CD4-positive, alpha-beta T cell (primary cell): Measurements from ENCODE around the gene ASB15. TPM values are rescaled to one million over a fixed set of nuclear protein-coding genes. Genes with fewer than 3 reads are reported as not detected.

ENCODE experiments used
- ATAC-seq: fragments of 200-7000 bp; cut with Tn5 transposase; one replicate; pipeline ENCODE4 v1.10.0; 2022; ENCODE audit warnings: mild to moderate bottlenecking; ENCODE audit not compliant: poor library complexity
- CTCF ChIA-PET: fragments of 350-600 bp; sonication (Branson Sonifier 250); formaldehyde crosslinking; loops from one replicate; lab custom pipeline; 2021; ENCODE audit warnings: antibody characterized with exemption, inconsistent platforms; lab: Charles Lee
- POLR2A ChIA-PET: fragments of 350-600 bp; sonication (Branson Sonifier 250); formaldehyde crosslinking; loops from one replicate; lab custom pipeline; 2021; ENCODE audit warnings: antibody characterized with exemption, inconsistent platforms; lab: Charles Lee
- DNase-seq, 14 experiments: peaks; one replicate each; pipeline ENCODE4 v3.0.0-alpha.2; 2013 to 2020; ENCODE audit warnings: mixed read lengths in 2 of 14
- H3K27ac ChIP-seq, 2 donors: one replicate each; pipeline versions ENCODE4 v1.5.1 to v1.7.0; 2013; ENCODE audit warnings: low read length in 2 of 2, low read depth in 1 of 2, mild to moderate bottlenecking in 1 of 2
- H3K27me3 ChIP-seq, 2 experiments: 1 replicate in 1 of 2; 2 replicates in 1 of 2; pipeline versions ENCODE4 v1.6.1 to v1.7.0; 2013; ENCODE audit warnings: low read length in 2 of 2, control low read depth in 1 of 2, mild to moderate bottlenecking in 1 of 2, moderate library complexity in 1 of 2; ENCODE audit not compliant: insufficient read depth in 2 of 2, control insufficient read depth in 1 of 2
- H3K36me3 ChIP-seq: one replicate; pipeline ENCODE4 v1.6.1; 2013; ENCODE audit warnings: low read length, control low read depth; ENCODE audit not compliant: insufficient read depth
- H3K4me1 ChIP-seq: one replicate; pipeline ENCODE4 v1.6.1; 2013; ENCODE audit warnings: low read length, control low read depth; ENCODE audit not compliant: insufficient read depth
- H3K4me3 ChIP-seq: one replicate; pipeline ENCODE4 v1.5.1; 2013; ENCODE audit warnings: mild to moderate bottlenecking, low read length, moderate library complexity
- H3K9me3 ChIP-seq, 2 experiments: 1 replicate in 1 of 2; 2 replicates in 1 of 2; pipeline versions ENCODE4 v1.6.1 to v1.7.0; 2013; ENCODE audit warnings: low read length in 2 of 2, mild to moderate bottlenecking in 2 of 2, control low read depth in 1 of 2, moderate library complexity in 1 of 2; ENCODE audit not compliant: control insufficient read depth in 1 of 2, insufficient read depth in 1 of 2
- H3K27ac Mint-ChIP-seq: one replicate; pipeline ENCODE4 v1.8.0; 2020; ENCODE audit warnings: mixed read lengths
- H3K27me3 Mint-ChIP-seq: one replicate; pipeline ENCODE4 v1.8.0; 2021; ENCODE audit warnings: mixed read lengths
- H3K36me3 Mint-ChIP-seq: one replicate; pipeline ENCODE4 v1.8.0; 2021; ENCODE audit warnings: low read depth, mixed read lengths
- H3K4me1 Mint-ChIP-seq: one replicate; pipeline ENCODE4 v1.8.0; 2021; ENCODE audit warnings: low read depth, mixed read lengths
- H3K4me3 Mint-ChIP-seq: one replicate; pipeline ENCODE4 v1.8.0; 2020; ENCODE audit warnings: mild to moderate bottlenecking, mixed read lengths
- H3K9me3 Mint-ChIP-seq: one replicate; pipeline ENCODE4 v1.8.0; 2020; ENCODE audit warnings: mixed read lengths
- CTCF ChIP-seq: fragments of 200-600 bp; IDR thresholded peaks from one replicate; pipeline ENCODE4 v1.8.0; 2022; ENCODE audit warnings: antibody characterized with exemption, mild to moderate bottlenecking
- intact Hi-C, 2 experiments: fragments of 100-400 bp; cut with DNase I in 1 of 2; cut with micrococcal nuclease in 1 of 2; formaldehyde crosslinking; loops; one replicate each; pipeline versions ENCODE4 v1.15.1 to v1.9.0; 2023 to 2025; cut with DNase I, micrococcal nuclease
- total RNA-seq, 174 experiments: library from RNA in 2 of 174; stranded (reverse) in 2 of 174; gene quantifications; one replicate each; pipeline ENCODE4 v1.2.3 and lab custom pipeline; 2021 to 2026

Gene ASB15
- total RNA-seq, 2 experiments from 2014 or later = not detected

GRCh38 chr7:123555484-123555883, 46.1 kb upstream of the ASB15 start:
- H3K27me3 Mint-ChIP-seq = no peaks in the 10 kb centered on the region
- H3K4me1 Mint-ChIP-seq = peaks cover 13% of the 10 kb centered on the region
- intact Hi-C loops = no loop called here
- H3K4me3 Mint-ChIP-seq = no peak overlapping the region
- H3K27ac Mint-ChIP-seq = no peak overlapping the region
- Histone ChIP-seq H3K9me3 (no peaks in the 10 kb centered on the region), H3K4me1 (peaks cover 8% of the 10 kb centered on the region), H3K4me3 (no peak overlapping the region), H3K27me3 (no peaks in the 10 kb centered on the region), H3K36me3 (peaks cover 17% of the 10 kb centered on the region), H3K27ac (no peak overlapping the region)
- no peaks in the 10 kb centered on the region for H3K9me3 Mint-ChIP-seq
- H3K36me3 Mint-ChIP-seq = peaks cover 26% of the 10 kb centered on the region
- POLR2A ChIA-PET = interaction anchor here (1.4 kb wide), 1 partner anchor 21 kb away, joined by 4 read pairs; the partner anchor contains the start of gene IQUB
- DNase-seq = no peak
- TF ChIP-seq CTCF = no peak
- CTCF ChIA-PET = no interaction called here
- ATAC-seq = no peak

GRCh38 chr7:123557016-123557397, 44.6 kb upstream of the ASB15 start:
- ATAC-seq (no peak), DNase-seq (no peak)
- Mint-ChIP-seq H3K27ac (no peak overlapping the region), H3K4me3 (no peak overlapping the region), H3K9me3 (no peaks in the 10 kb centered on the region), H3K4me1 (peaks cover 13% of the 10 kb centered on the region), H3K27me3 (no peaks in the 10 kb centered on the region), H3K36me3 (peaks cover 18% of the 10 kb centered on the region)
- peak overlapping the region; percentile 58 to 66 for H3K27ac ChIP-seq
- ChIA-PET CTCF (interaction anchor here (1.3 to 2.0 kb wide), 3 partner anchors 23 to 192 kb away, joined by 3 to 12 read pairs (median 3); partner anchors contain the start of genes IQUB and WASL), POLR2A (interaction anchor here (0.9 to 2.2 kb wide), 5 partner anchors 13 to 192 kb away, joined by 3 to 44 read pairs (median 4); partner anchors contain the start of genes IQUB and WASL)
- no peaks in the 10 kb centered on the region for H3K9me3 ChIP-seq
- no peaks in the 10 kb centered on the region for H3K27me3 ChIP-seq
- intact Hi-C loops = loop anchor here (1.0 to 2.0 kb wide), 3 partner anchors 23 to 192 kb away; partner anchors contain the start of genes IQUB (in 1 of the 2) and WASL (in 1 of the 2)
- H3K4me1 ChIP-seq = peaks cover 8% of the 10 kb centered on the region
- peaks cover 17% of the 10 kb centered on the region for H3K36me3 ChIP-seq
- peak overlapping the region; percentile 69 for H3K4me3 ChIP-seq
- TF ChIP-seq CTCF = no peak

- DNase-seq = peak; percentile 91 to 99 (median 95)
- TF ChIP-seq CTCF = no peak
- POLR2A ChIA-PET = interaction anchor here (0.8 to 2.2 kb wide), 9 partner anchors 12 to 1372 kb away, joined by 3 to 44 read pairs (median 4); partner anchors contain the start of genes IQUB, POT1 and WASL
- peak within 1 kb of the TSS; percentile 69 for H3K4me3 ChIP-seq
- no peaks in the 10 kb centered on the region for H3K27me3 ChIP-seq
- Mint-ChIP-seq H3K9me3 (no peaks in the 10 kb centered on the region), H3K4me3 (no peak within 1 kb of the TSS), H3K27me3 (no peaks in the 10 kb centered on the region), H3K27ac (no peak within 1 kb of the TSS), H3K4me1 (peaks cover 11% of the 10 kb centered on the region), H3K36me3 (peaks cover 13% of the 10 kb centered on the region)
- peak; percentile 97 for ATAC-seq
- intact Hi-C loops = loop anchor here (1.0 to 2.0 kb wide), 3 partner anchors 23 to 191 kb away; partner anchors contain the start of genes IQUB (in 1 of the 2) and WASL (in 1 of the 2)
- H3K27ac ChIP-seq = peak within 1 kb of the TSS; percentile 58 to 66
- peaks cover 17% of the 10 kb centered on the region for H3K36me3 ChIP-seq
- peaks cover 8% of the 10 kb centered on the region for H3K4me1 ChIP-seq
- CTCF ChIA-PET = interaction anchor here (1.0 to 2.0 kb wide), 5 partner anchors 11 to 191 kb away, joined by 3 to 12 read pairs (median 3); partner anchors contain the start of genes IQUB and WASL
- H3K9me3 ChIP-seq = no peaks in the 10 kb centered on the region
Measured at GRCh38 chr7:123557398-123558288, 44.0 kb upstream of the ASB15 start, which contains the start of gene NDUFA5. Gene NDUFA5, minus strand, starts transcription at chr7:123557818. Its CDS starts 23 bp downstream, at chr7:123557795.
